Measurements from ENCODE around the gene FSIP1. TPM values are rescaled to one million over a fixed set of nuclear protein-coding genes. Genes with fewer than 3 reads are reported as not detected.
A peak's percentile ranks its signal among the peaks of the same experiment; 100 is the strongest.

Gene FSIP1
- total and polyA plus RNA-seq, 9 of the 15 experiments (the other 6 are each of a cell fraction or from before 2014, with no cell fraction given), result 0.07 to 0.51 (median 0.29) TPM

DNA sequence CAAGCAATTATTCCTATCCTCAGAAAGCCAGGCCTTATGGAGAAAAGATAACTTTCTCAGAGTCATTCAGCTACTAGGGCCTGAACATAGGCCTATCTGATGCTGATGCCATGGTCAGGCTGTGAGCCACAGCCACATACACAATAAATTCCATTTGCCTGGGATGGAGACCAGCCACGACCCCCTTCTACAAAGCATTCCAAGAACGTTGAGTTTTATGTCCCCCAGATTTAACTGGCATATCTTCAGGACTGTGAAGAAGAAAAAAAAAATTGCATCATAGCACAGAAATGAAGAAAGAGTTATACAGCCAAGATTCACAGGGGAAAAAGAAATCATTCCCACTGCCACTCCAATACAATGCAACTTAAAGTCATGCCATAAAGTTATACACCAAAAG lies 101.8 kb downstream of the FSIP1 start:
- in situ Hi-C loops (cut with MboI) (no loop called here), intact Hi-C loops (cut with micrococcal nuclease) (loop anchor here (5.0 kb wide), 1 partner anchor 509 kb away; no protein-coding TSS in a partner anchor)
- Histone ChIP-seq H3K36me3 (ENCODE audit: control insufficient read depth, insufficient read depth, low read length) (no peaks in the 10 kb centered on the region), H3K27ac (ENCODE audit: extremely low read depth, low read depth, low read length) (no peak overlapping the region), H3K4me2 (ENCODE audit: insufficient read depth, low read length) (no peak overlapping the region), H3K4me1 (replicated peaks in 1 of 2; ENCODE audit: control insufficient read depth in 2 of 2, insufficient read depth in 2 of 2, low read length in 2 of 2) (no peaks in the 10 kb centered on the region), H3K9me3 (replicated peaks; ENCODE audit: control insufficient read depth, insufficient read depth, low read depth, low read length) (no peaks in the 10 kb centered on the region), H3K27me3 (ENCODE audit: control insufficient read depth in 2 of 2, insufficient read depth in 2 of 2, low read length in 2 of 2) (no peaks in the 10 kb centered on the region), H3K9ac (ENCODE audit: insufficient read depth in 1 of 2, low read depth in 2 of 2, low read length in 2 of 2) (no peak overlapping the region), H4K20me1 (replicated peaks; ENCODE audit: control insufficient read depth, insufficient read depth, low read length) (no peaks in the 10 kb centered on the region), H3K9me1 (ENCODE audit: control insufficient read depth, insufficient read depth, low read length) (no peaks in the 10 kb centered on the region), H2AFZ (ENCODE audit: low read depth, low read length) (no peak overlapping the region), H3K4me3 (no peak overlapping the region), H3K79me2 (ENCODE audit: control insufficient read depth, insufficient read depth, low read length) (no peaks in the 10 kb centered on the region)
- ChIA-PET POLR2A (interaction anchor here (0.6 kb wide), 1 partner anchor 254 kb away, joined by 5 read pairs; no protein-coding TSS in a partner anchor), CTCF (ENCODE audit: low intra/inter-chr PET ratio) (interaction anchor here (0.5 kb wide), 1 partner anchor 660 kb away, joined by 3 read pairs; the partner anchor contains the start of gene CCDC9B)
- TF ChIP-seq YBX1 (IDR thresholded peaks at IDR 0.05) (no peak), CEBPG (CRISPR knock-in tag; IDR thresholded peaks at IDR 0.05) (no peak), CEBPG (tag; conservative IDR thresholded peaks at IDR 0.05 in 1 of 2, IDR thresholded peaks at IDR 0.05 in 1 of 2) (0 out of 4 replicates have a peak, but pooled peaks have one; percentile 10 to 22)
- 10% methylated on average over 2 of the region's 2 CpGs for WGBS (ENCODE audit: insufficient coverage, low coverage, missing lambda C conversion rate)
- DNase-seq (ENCODE audit: extremely low read depth in 1 of 4, low spot score in 3 of 4) (no peak), ATAC-seq (no peak), FAIRE-seq (no peak)
- BruUV-seq (replicated peaks), result no TSS peak

DNA sequence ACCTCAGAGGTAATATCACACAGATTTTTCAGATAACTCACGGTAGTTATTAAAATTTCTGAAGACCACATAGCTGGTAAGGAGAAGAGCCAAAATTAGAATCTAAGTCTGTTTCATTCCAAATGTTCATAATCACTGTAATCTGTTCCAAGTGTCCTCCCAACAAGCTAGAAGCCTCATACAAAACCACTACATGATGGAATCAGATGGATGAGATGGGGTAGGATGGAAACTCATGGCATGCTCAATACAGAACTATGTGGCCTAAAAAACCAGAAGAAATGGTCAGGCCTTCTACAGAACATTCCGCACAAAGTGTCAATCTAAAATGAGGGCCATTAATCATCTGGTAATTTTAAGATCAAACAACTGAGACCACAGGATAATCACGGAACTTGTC lies 110.0 kb downstream of the FSIP1 start:
- Histone ChIP-seq H3K9me1 (ENCODE audit: control insufficient read depth, insufficient read depth, low read length) (no peaks in the 10 kb centered on the region), H3K9ac (ENCODE audit: insufficient read depth in 1 of 2, low read depth in 2 of 2, low read length in 2 of 2) (no peak overlapping the region), H2AFZ (ENCODE audit: low read depth, low read length) (no peak overlapping the region), H3K36me3 (ENCODE audit: control insufficient read depth, insufficient read depth, low read length) (no peaks in the 10 kb centered on the region), H3K79me2 (ENCODE audit: control insufficient read depth, insufficient read depth, low read length) (no peaks in the 10 kb centered on the region), H3K4me1 (replicated peaks in 1 of 2; ENCODE audit: control insufficient read depth in 2 of 2, insufficient read depth in 2 of 2, low read length in 2 of 2) (no peaks in the 10 kb centered on the region), H3K9me3 (replicated peaks; ENCODE audit: control insufficient read depth, insufficient read depth, low read depth, low read length) (no peaks in the 10 kb centered on the region), H3K4me3 (no peak overlapping the region), H3K4me2 (ENCODE audit: insufficient read depth, low read length) (no peak overlapping the region), H3K27me3 (ENCODE audit: control insufficient read depth in 2 of 2, insufficient read depth in 2 of 2, low read length in 2 of 2) (peaks cover 4 to 5% of the 10 kb centered on the region in 2 experiments; a peak in 1 of 5 replicates), H3K27ac (ENCODE audit: extremely low read depth, low read depth, low read length) (no peak overlapping the region), H4K20me1 (replicated peaks; ENCODE audit: control insufficient read depth, insufficient read depth, low read length) (no peaks in the 10 kb centered on the region)
- 4% methylated on average over 3 of the region's 3 CpGs for WGBS (ENCODE audit: insufficient coverage, low coverage, missing lambda C conversion rate)
- POLR2A ChIA-PET, result no interaction called here
- no TSS peak for BruUV-seq (replicated peaks)
- no peak for DNase-seq (ENCODE audit: extremely low read depth in 1 of 4, low spot score in 3 of 4)
- no peak for FAIRE-seq
- TF ChIP-seq MTA2 (IDR thresholded peaks at IDR 0.05; ENCODE audit: low read depth), result no peak
- TF ChIP-seq MEIS2 (IDR thresholded peaks at IDR 0.05; ENCODE audit: partially characterized antibody), result peak; percentile 13
- ATAC-seq, result no peak
- intact Hi-C loops (cut with micrococcal nuclease) (no loop called here), in situ Hi-C loops (cut with MboI) (no loop called here)
- CTCF ChIA-PET (ENCODE audit: low intra/inter-chr PET ratio), result no interaction called here

Measured in K562 (cell line).